K562 (cell line): Measurements from ENCODE around the gene ATP6V0E2. TPM values are rescaled to one million over a fixed set of nuclear protein-coding genes. Genes with fewer than 3 reads are reported as not detected.

ENCODE experiments used
- ATF7 ChIP-seq: fragments of 450-650 bp; IDR thresholded peaks from 2 replicates; pipeline ENCODE4 v1.7.1; 2014; ENCODE audit warnings: mild to moderate bottlenecking, moderate library complexity
- CBX2 ChIP-seq: fragments of 200-600 bp; sonication (generic); IDR thresholded peaks from one replicate; pipeline ENCODE4 v1.6.1; 2012; ENCODE audit warnings: mild to moderate bottlenecking, low read length, inconsistent platforms; ENCODE audit not compliant: insufficient read depth, poor library complexity, severe bottlenecking
- HDAC3 ChIP-seq: fragments of 450-650 bp; IDR thresholded peaks from 2 replicates; pipeline ENCODE4 v1.6.1; 2018; ENCODE audit warnings: borderline replicate concordance, mild to moderate bottlenecking, moderate library complexity; ENCODE audit not compliant: partially characterized antibody
- RUNX1 ChIP-seq: sonication (generic); IDR thresholded peaks from 2 replicates; pipeline ENCODE4 v1.6.1; 2016; ENCODE audit warnings: antibody characterized with exemption, low read depth
- SIN3A ChIP-seq, 2 experiments: fragments of 150-350 bp in 1 of 2; IDR thresholded peaks; 2 replicates each; pipeline ENCODE4 v1.6.1; 2011 to 2016; ENCODE audit warnings: borderline replicate concordance in 2 of 2, low read depth in 2 of 2, low read length in 2 of 2, mild to moderate bottlenecking in 2 of 2, moderate library complexity in 2 of 2; ENCODE audit not compliant: control insufficient read depth in 1 of 2
- ZNF274 ChIP-seq: IDR thresholded peaks from 2 replicates; pipeline ENCODE4 v1.6.1; 2011; ENCODE audit warnings: low read depth, mild to moderate bottlenecking, low read length, moderate library complexity, borderline replicate concordance
- polyA plus RNA-seq, 8 experiments: library from polyadenylated mRNA; depleted of rRNA in 4 of 8; stranded (reverse) in 5 of 8; unstranded in 3 of 8; fragments of >200 nt; fragmentation: Nextera tagmentation in 2 of 8; fragmentation: Illumina TruSeq in 1 of 8; extraction: Ambion mirVana in 2 of 8; extraction: Trizol in 1 of 8; gene quantifications; 2 replicates each; pipeline versions ENCODE4 v1.2.1 to v1.2.3, GENCODE V29; 2011 to 2014; ENCODE audit warnings: inconsistent platforms in 1 of 8, missing spikeins in 1 of 8
- total RNA-seq, 7 experiments: library from RNA; depleted of rRNA in 6 of 7; stranded (reverse); fragments of >200 nt in 6 of 7; fragmentation: Illumina TruSeq in 2 of 7; extraction: Trizol in 2 of 7; gene quantifications; 2 replicates each; pipeline versions ENCODE4 v1.2.1 to v1.2.3, GENCODE V29; 2011 to 2021; ENCODE audit warnings: low replicate concordance in 1 of 7
- TF ChIP-seq, protein P1 (sequence below), 2 experiments: IDR thresholded peaks in 1 of 2; conservative IDR thresholded peaks in 1 of 2; 2 replicates each; pipeline ENCODE4 v1.6.1; 2016; ENCODE audit warnings: low read depth in 2 of 2, mild to moderate bottlenecking in 1 of 2, missing compliant biosample characterization in 1 of 2, missing genetic modification characterization in 1 of 2, moderate library complexity in 1 of 2
- TF ChIP-seq, protein P2 (sequence below): IDR thresholded peaks from 2 replicates; pipeline ENCODE4 v1.6.1; 2012; ENCODE audit warnings: low read depth, low read length, improper control_type of control experiment, borderline replicate concordance
- TF ChIP-seq, protein P3 (sequence below): sonication (generic); formaldehyde crosslinking; IDR thresholded peaks from 2 replicates; pipeline ENCODE4 v1.8.0; 2022; ENCODE audit warnings: missing genetic modification reagents, mild to moderate bottlenecking, moderate library complexity, borderline replicate concordance
- TF ChIP-seq, protein P4 (sequence below), 3 experiments: fragments of 200-800 bp in 1 of 3; fragments of 250-450 bp in 1 of 3; fragments of 450-650 bp in 1 of 3; sonication (Bioruptor Pico) in 1 of 3; sonication (Bioruptor generic) in 1 of 3; formaldehyde crosslinking in 1 of 3; IDR thresholded peaks; 2 replicates each; pipeline versions ENCODE4 v1.6.1 to v1.8.0; 2016 to 2022; ENCODE audit warnings: mild to moderate bottlenecking in 2 of 3, missing genetic modification characterization in 2 of 3, missing compliant biosample characterization in 1 of 3, moderate library complexity in 1 of 3
- TF ChIP-seq, protein P5 (sequence below): fragments of 450-650 bp; IDR thresholded peaks from 2 replicates; pipeline ENCODE4 v1.7.1; 2018; ENCODE audit warnings: mild to moderate bottlenecking, low read depth; ENCODE audit not compliant: partially characterized antibody

The ATP6V0E2 gene
- total and polyA plus RNA-seq, 9 of the 15 experiments (the other 6 are each of a cell fraction or from before 2014, with no cell fraction given) = 0.55 to 18.5 (median 10.9) TPM

DNA sequence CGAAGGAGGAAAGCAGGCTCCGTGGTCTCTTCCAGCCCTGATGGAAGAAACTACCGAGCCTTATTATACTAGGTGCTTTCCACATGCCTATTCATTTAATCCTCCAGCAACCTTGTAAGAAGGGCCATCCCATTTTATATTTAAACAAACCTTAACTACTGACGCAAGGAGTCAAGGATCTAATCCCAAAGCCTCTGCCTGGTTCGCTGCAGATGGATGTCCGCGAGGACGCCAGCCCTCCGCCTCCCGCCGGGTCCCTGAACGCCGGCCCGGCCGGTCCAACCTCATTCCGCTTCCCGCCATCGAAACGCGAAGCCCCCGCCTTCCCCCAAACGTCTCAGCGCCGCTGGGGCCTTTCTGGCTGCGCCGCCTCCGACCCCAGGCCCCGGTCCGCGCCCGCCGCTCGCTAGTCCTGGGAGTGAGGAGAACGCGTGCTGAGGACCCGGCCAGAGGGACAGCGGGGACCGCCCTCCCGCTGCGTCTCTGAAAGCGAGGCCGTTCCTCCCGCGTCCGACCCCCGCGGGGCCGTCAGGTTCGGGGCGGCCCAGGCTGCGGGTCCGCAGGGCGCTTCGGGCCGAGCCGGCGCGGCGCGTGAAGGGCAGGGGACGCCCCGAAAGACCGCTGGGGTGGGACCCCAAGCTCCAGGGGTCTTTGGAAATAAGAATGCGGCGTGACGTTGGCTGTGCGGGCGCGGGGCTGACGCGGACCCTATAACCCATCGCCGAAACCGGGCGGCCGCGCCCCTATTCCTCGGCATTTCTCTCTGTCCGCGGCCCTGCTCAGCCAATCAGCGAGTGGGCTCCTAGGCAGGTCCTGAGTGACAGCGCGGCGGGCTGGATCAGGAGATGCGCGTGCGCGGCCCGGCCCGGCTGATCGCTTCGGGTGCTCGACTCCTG lies at the start of gene ATP6V0E2 (continued):
- TF ChIP-seq, protein P1, sequence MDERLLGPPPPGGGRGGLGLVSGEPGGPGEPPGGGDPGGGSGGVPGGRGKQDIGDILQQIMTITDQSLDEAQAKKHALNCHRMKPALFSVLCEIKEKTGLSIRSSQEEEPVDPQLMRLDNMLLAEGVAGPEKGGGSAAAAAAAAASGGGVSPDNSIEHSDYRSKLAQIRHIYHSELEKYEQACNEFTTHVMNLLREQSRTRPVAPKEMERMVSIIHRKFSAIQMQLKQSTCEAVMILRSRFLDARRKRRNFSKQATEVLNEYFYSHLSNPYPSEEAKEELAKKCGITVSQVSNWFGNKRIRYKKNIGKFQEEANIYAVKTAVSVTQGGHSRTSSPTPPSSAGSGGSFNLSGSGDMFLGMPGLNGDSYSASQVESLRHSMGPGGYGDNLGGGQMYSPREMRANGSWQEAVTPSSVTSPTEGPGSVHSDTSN (CRISPR knock-in tag; IDR thresholded peaks at IDR 0.05; ENCODE audit: low read depth) = peak; percentile 99
- TF ChIP-seq, protein P1 (tag; conservative IDR thresholded peaks at IDR 0.05; ENCODE audit: low read depth) = peak; percentile 89
- TF ChIP-seq HDAC3 (no peak), RUNX1 (no peak), SIN3A (IDR thresholded peaks at IDR 0.05; ENCODE audit: borderline replicate concordance in 2 of 2, control insufficient read depth in 1 of 2, low read depth in 2 of 2, low read length in 2 of 2) (0 out of 4 replicates have a peak, but pooled peaks of 1 of the 2 experiments have one; percentile 9), ATF7 (peak; percentile 78), CBX2 (no peak), ZNF274 (no peak)
- TF ChIP-seq, protein P2, sequence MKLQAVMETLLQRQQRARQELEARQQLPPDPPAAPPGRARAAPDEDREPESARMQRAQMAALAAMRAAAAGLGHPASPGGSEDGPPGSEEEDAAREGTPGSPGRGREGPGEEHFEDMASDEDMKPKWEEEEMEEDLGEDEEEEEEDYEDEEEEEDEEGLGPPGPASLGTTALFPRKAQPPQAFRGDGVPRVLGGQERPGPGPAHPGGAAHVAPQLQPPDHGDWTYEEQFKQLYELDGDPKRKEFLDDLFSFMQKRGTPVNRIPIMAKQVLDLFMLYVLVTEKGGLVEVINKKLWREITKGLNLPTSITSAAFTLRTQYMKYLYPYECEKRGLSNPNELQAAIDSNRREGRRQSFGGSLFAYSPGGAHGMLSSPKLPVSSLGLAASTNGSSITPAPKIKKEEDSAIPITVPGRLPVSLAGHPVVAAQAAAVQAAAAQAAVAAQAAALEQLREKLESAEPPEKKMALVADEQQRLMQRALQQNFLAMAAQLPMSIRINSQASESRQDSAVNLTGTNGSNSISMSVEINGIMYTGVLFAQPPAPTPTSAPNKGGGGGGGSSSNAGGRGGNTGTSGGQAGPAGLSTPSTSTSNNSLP = no peak
- TF ChIP-seq, protein P3, sequence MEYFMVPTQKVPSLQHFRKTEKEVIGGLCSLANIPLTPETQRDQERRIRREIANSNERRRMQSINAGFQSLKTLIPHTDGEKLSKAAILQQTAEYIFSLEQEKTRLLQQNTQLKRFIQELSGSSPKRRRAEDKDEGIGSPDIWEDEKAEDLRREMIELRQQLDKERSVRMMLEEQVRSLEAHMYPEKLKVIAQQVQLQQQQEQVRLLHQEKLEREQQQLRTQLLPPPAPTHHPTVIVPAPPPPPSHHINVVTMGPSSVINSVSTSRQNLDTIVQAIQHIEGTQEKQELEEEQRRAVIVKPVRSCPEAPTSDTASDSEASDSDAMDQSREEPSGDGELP (CRISPR knock-in tag) = 0 out of 2 replicates have a peak, but pooled peaks have one; percentile 6
- TF ChIP-seq, protein P4, sequence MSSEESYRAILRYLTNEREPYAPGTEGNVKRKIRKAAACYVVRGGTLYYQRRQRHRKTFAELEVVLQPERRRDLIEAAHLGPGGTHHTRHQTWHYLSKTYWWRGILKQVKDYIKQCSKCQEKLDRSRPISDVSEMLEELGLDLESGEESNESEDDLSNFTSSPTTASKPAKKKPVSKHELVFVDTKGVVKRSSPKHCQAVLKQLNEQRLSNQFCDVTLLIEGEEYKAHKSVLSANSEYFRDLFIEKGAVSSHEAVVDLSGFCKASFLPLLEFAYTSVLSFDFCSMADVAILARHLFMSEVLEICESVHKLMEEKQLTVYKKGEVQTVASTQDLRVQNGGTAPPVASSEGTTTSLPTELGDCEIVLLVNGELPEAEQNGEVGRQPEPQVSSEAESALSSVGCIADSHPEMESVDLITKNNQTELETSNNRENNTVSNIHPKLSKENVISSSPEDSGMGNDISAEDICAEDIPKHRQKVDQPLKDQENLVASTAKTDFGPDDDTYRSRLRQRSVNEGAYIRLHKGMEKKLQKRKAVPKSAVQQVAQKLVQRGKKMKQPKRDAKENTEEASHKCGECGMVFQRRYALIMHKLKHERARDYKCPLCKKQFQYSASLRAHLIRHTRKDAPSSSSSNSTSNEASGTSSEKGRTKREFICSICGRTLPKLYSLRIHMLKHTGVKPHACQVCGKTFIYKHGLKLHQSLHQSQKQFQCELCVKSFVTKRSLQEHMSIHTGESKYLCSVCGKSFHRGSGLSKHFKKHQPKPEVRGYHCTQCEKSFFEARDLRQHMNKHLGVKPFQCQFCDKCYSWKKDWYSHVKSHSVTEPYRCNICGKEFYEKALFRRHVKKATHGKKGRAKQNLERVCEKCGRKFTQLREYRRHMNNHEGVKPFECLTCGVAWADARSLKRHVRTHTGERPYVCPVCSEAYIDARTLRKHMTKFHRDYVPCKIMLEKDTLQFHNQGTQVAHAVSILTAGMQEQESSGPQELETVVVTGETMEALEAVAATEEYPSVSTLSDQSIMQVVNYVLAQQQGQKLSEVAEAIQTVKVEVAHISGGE (CRISPR knock-in tag; IDR thresholded peaks at IDR 0.05) = no peak
- TF ChIP-seq, protein P5, sequence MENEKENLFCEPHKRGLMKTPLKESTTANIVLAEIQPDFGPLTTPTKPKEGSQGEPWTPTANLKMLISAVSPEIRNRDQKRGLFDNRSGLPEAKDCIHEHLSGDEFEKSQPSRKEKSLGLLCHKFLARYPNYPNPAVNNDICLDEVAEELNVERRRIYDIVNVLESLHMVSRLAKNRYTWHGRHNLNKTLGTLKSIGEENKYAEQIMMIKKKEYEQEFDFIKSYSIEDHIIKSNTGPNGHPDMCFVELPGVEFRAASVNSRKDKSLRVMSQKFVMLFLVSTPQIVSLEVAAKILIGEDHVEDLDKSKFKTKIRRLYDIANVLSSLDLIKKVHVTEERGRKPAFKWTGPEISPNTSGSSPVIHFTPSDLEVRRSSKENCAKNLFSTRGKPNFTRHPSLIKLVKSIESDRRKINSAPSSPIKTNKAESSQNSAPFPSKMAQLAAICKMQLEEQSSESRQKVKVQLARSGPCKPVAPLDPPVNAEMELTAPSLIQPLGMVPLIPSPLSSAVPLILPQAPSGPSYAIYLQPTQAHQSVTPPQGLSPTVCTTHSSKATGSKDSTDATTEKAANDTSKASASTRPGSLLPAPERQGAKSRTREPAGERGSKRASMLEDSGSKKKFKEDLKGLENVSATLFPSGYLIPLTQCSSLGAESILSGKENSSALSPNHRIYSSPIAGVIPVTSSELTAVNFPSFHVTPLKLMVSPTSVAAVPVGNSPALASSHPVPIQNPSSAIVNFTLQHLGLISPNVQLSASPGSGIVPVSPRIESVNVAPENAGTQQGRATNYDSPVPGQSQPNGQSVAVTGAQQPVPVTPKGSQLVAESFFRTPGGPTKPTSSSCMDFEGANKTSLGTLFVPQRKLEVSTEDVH = no peak
